GM12878 (cell line): ENCODE results near the gene MTCL3.

Source experiments
- ATAC-seq: fragments of 200-7000 bp; cut with Tn5 transposase; 3 replicates; pipeline ENCODE4 v1.9.1; 2020; ENCODE audit warnings: mild to moderate bottlenecking, moderate library complexity
- BruUV-seq: library from RNA; stranded (reverse); fragments of 400-500 nt; replicated peaks from 2 replicates; lab custom pipeline; 2021; lab: Mats Ljungman, UMichigan
- CTCF ChIA-PET: fragments of 300-600 bp; sonication (Branson Sonifier 250); formaldehyde crosslinking; extraction: SDS; loops from one replicate; lab custom pipeline; 2021; ENCODE audit warnings: inconsistent platforms; lab: Yijun Ruan, JAX
- POLR2A ChIA-PET: fragments of 350-600 bp; formaldehyde crosslinking; extraction: SDS; loops from one replicate; lab custom pipeline; 2021; ENCODE audit warnings: inconsistent platforms; lab: Charles Lee
- RAD21 ChIA-PET: fragments of 300-600 bp; sonication (Branson Sonifier 250); formaldehyde crosslinking; loops from one replicate; lab custom pipeline; 2023; ENCODE audit warnings: antibody characterized with exemption; ENCODE audit not compliant: unreplicated experiment; lab: Charles Lee
- SMC1A ChIA-PET: fragments of 300-600 bp; sonication (Branson Sonifier 250); formaldehyde crosslinking; loops from one replicate; lab custom pipeline; 2023; ENCODE audit not compliant: unreplicated experiment, uncharacterized antibody; lab: Charles Lee
- DNase-seq: peaks from one replicate; pipeline ENCODE4 v3.0.0-alpha.2; 2011; ENCODE audit warnings: low read depth, low spot score
- FAIRE-seq: peaks from 3 replicates; lab custom pipeline; 2011; peaks lifted over from hg19 to GRCh38; lab: Jason Lieb, UNC
- H2AFZ ChIP-seq: 2 replicates; pipeline ENCODE4 v1.6.0; 2011; ENCODE audit warnings: low read depth, low read length, control low read depth; ENCODE audit not compliant: control insufficient read depth
- H3K27ac ChIP-seq: 2 replicates; pipeline ENCODE4 v1.5.1; 2011; ENCODE audit warnings: control low read depth; ENCODE audit not compliant: control insufficient read depth, insufficient read depth
- H3K27me3 ChIP-seq, 2 experiments: replicated peaks in 1 of 2; 2 replicates each; pipeline versions ENCODE4 v1.6.0 to v1.6.1; 2011; ENCODE audit warnings: low read length in 1 of 2; ENCODE audit not compliant: control insufficient read depth in 2 of 2, insufficient read depth in 2 of 2
- H3K36me3 ChIP-seq, 2 experiments: 2 replicates each; pipeline ENCODE4 v1.5.1; 2011; ENCODE audit warnings: low read length in 1 of 2; ENCODE audit not compliant: control insufficient read depth in 2 of 2, insufficient read depth in 2 of 2
- H3K4me1 ChIP-seq: 2 replicates; pipeline ENCODE4 v1.6.1; 2011; ENCODE audit warnings: mild to moderate bottlenecking, low read length, moderate library complexity, mixed read lengths; ENCODE audit not compliant: control insufficient read depth, insufficient read depth
- H3K4me2 ChIP-seq: 2 replicates; pipeline ENCODE4 v1.6.0; 2011; ENCODE audit warnings: control low read depth; ENCODE audit not compliant: control insufficient read depth, insufficient read depth
- H3K4me3 ChIP-seq: fragments of 200-600 bp; sonication (generic); 2 replicates; pipeline ENCODE4 v1.5.1; 2016
- H3K79me2 ChIP-seq: 2 replicates; pipeline ENCODE4 v1.6.0; 2011; ENCODE audit warnings: low read length; ENCODE audit not compliant: control insufficient read depth, insufficient read depth
- H3K9ac ChIP-seq: 2 replicates; pipeline ENCODE4 v1.8.0; 2011; ENCODE audit warnings: low read length, control low read depth, mixed read lengths; ENCODE audit not compliant: control insufficient read depth, insufficient read depth
- H3K9me3 ChIP-seq: replicated peaks from 3 replicates; pipeline ENCODE4 v1.5.1; 2011; ENCODE audit warnings: mild to moderate bottlenecking, low read length; ENCODE audit not compliant: control insufficient read depth, insufficient read depth
- H4K20me1 ChIP-seq: 2 replicates; pipeline ENCODE4 v1.6.0; 2011; ENCODE audit not compliant: control insufficient read depth, insufficient read depth
- BACH1 ChIP-seq: fragments of 450-650 bp; IDR thresholded peaks from 2 replicates; pipeline ENCODE4 v1.6.1; 2017; ENCODE audit warnings: mild to moderate bottlenecking, borderline replicate concordance
- CBFB ChIP-seq: IDR thresholded peaks from 2 replicates; pipeline ENCODE4 v1.6.1; 2016; ENCODE audit warnings: antibody characterized with exemption, low read depth
- IRF4 ChIP-seq: IDR thresholded peaks from 2 replicates; pipeline ENCODE4 v1.6.1; 2011; ENCODE audit warnings: low read depth, low read length
- KAT2A ChIP-seq: conservative IDR thresholded peaks from 2 replicates; pipeline ENCODE4 v1.6.1; 2011; ENCODE audit warnings: low read depth, low read length; ENCODE audit not compliant: control insufficient read depth
- MAX ChIP-seq: IDR thresholded peaks from 2 replicates; pipeline ENCODE4 v1.6.1; 2012; ENCODE audit warnings: low read depth, low read length, improper control_type of control experiment
- NR2C1 ChIP-seq: fragments of 450-650 bp; IDR thresholded peaks from 2 replicates; pipeline ENCODE4 v1.6.1; 2017; ENCODE audit warnings: antibody characterized with exemption, mild to moderate bottlenecking, moderate library complexity
- NR2C2 ChIP-seq: IDR thresholded peaks from 2 replicates; pipeline ENCODE4 v1.6.1; 2011; ENCODE audit warnings: borderline replicate concordance, low read depth; ENCODE audit not compliant: control insufficient read depth, insufficient read length
- PAX8 ChIP-seq: fragments of 450-650 bp; IDR thresholded peaks from 2 replicates; pipeline ENCODE4 v1.6.1; 2017; ENCODE audit warnings: mild to moderate bottlenecking, moderate library complexity
- PBX3 ChIP-seq: IDR thresholded peaks from 2 replicates; pipeline ENCODE4 v1.6.1; 2011; ENCODE audit warnings: mild to moderate bottlenecking, low read depth, low read length, moderate library complexity; ENCODE audit not compliant: insufficient replicate concordance
- RB1 ChIP-seq: fragments of 450-650 bp; formaldehyde crosslinking; IDR thresholded peaks from 2 replicates; pipeline ENCODE4 v1.6.1; 2017; ENCODE audit warnings: mild to moderate bottlenecking, borderline replicate concordance
- SUZ12 ChIP-seq: fragments of 200-600 bp; sonication (generic); IDR thresholded peaks from one replicate; pipeline ENCODE4 v1.6.1; 2018; ENCODE audit warnings: antibody characterized with exemption, mild to moderate bottlenecking; ENCODE audit not compliant: unreplicated experiment
- TCF7 ChIP-seq: IDR thresholded peaks from 2 replicates; pipeline ENCODE4 v1.6.1; 2014; ENCODE audit warnings: antibody characterized with exemption, borderline replicate concordance
- ZBTB33 ChIP-seq: fragments of 450-650 bp; IDR thresholded peaks from 2 replicates; pipeline ENCODE4 v1.6.1; 2017; ENCODE audit warnings: mild to moderate bottlenecking
- ZNF274 ChIP-seq: IDR thresholded peaks from one replicate; pipeline ENCODE4 v1.8.0; 2011; ENCODE audit not compliant: insufficient read length, insufficient read depth
- ZSCAN29 ChIP-seq: fragments of 450-650 bp; IDR thresholded peaks from 2 replicates; pipeline ENCODE4 v1.6.1; 2017; ENCODE audit warnings: mild to moderate bottlenecking, moderate library complexity
- WGBS: methylation state at CpG from one replicate; pipeline ENCODE4 v1.1.6; 2016; ENCODE audit warnings: low lambda C conversion rate; ENCODE audit not compliant: insufficient replicate concordance, insufficient coverage; ENCODE audit errors: missing lambda C conversion rate; 5-methylcytosine and 5-hydroxymethylcytosine counted together
- in situ Hi-C: fragments of 300-500 bp; cut with MboI; formaldehyde crosslinking; loops from 9 replicates; pipeline ENCODE4 v1.14.3; 2018; ENCODE audit warnings: mixed read lengths
- intact Hi-C: fragments of 100-400 bp; cut with micrococcal nuclease; formaldehyde crosslinking; loops from one replicate; pipeline ENCODE4 v1.14.2; 2022; ENCODE audit not compliant: unreplicated experiment
- TF ChIP-seq, protein P1 (sequence below): IDR thresholded peaks from 2 replicates; pipeline ENCODE4 v1.6.1; 2011; ENCODE audit warnings: low read depth, mild to moderate bottlenecking, low read length, moderate library complexity, borderline replicate concordance; ENCODE audit errors: extremely low read depth
- TF ChIP-seq, protein P2 (sequence below): IDR thresholded peaks from 2 replicates; pipeline ENCODE4 v1.6.1; 2011; ENCODE audit warnings: borderline replicate concordance, low read depth, mild to moderate bottlenecking, moderate library complexity, low read length; ENCODE audit not compliant: insufficient read depth, poor library complexity, severe bottlenecking
- TF ChIP-seq, protein P3 (sequence below): fragments of 450-650 bp; IDR thresholded peaks from 2 replicates; pipeline ENCODE4 v1.6.1; 2018; ENCODE audit warnings: mild to moderate bottlenecking, low read depth, moderate library complexity; ENCODE audit not compliant: partially characterized antibody

Gene MTCL3

GRCh38 chr6:127561660-127562059, 42.5 kb upstream of the MTCL3 start:
- BruUV-seq, result no TSS peak
- FAIRE-seq, result no peak
- ATAC-seq, result no peak
- SMC1A ChIA-PET, result no interaction called here
- Histone ChIP-seq H3K9ac (no peak overlapping the region), H3K4me1 (no peaks in the 10 kb centered on the region), H3K4me2 (no peak overlapping the region), H3K79me2 (no peaks in the 10 kb centered on the region), H3K9me3 (no peaks in the 10 kb centered on the region; the same call in 2 of the 3 replicates), H3K36me3 (no peaks in the 10 kb centered on the region), H3K27me3 (no peaks in the 10 kb centered on the region), H3K27ac (no peak overlapping the region), H3K4me3 (no peak overlapping the region), H2AFZ (no peak overlapping the region), H4K20me1 (no peaks in the 10 kb centered on the region)
- intact Hi-C loops (no loop called here), in situ Hi-C loops (no loop called here)
- DNase-seq, result no peak
- POLR2A ChIA-PET, result no interaction called here
- CTCF ChIA-PET, result no interaction called here
- 0% methylated on average over 1 of the region's 1 CpG for WGBS
- RAD21 ChIA-PET, result no interaction called here
- TF ChIP-seq, protein P1, sequence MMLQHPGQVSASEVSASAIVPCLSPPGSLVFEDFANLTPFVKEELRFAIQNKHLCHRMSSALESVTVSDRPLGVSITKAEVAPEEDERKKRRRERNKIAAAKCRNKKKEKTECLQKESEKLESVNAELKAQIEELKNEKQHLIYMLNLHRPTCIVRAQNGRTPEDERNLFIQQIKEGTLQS, result no peak
- TF ChIP-seq NR2C2, result no peak
- no peak for TF ChIP-seq NR2C1
- TF ChIP-seq IRF4, result no peak
- TF ChIP-seq PAX8, result no peak
- TF ChIP-seq RB1, result no peak
- TF ChIP-seq, protein P2, sequence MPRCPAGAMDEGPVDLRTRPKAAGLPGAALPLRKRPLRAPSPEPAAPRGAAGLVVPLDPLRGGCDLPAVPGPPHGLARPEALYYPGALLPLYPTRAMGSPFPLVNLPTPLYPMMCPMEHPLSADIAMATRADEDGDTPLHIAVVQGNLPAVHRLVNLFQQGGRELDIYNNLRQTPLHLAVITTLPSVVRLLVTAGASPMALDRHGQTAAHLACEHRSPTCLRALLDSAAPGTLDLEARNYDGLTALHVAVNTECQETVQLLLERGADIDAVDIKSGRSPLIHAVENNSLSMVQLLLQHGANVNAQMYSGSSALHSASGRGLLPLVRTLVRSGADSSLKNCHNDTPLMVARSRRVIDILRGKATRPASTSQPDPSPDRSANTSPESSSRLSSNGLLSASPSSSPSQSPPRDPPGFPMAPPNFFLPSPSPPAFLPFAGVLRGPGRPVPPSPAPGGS, result no peak
- no peak for TF ChIP-seq ZBTB33
- TF ChIP-seq BACH1, result no peak
- no peak for TF ChIP-seq CBFB
- TF ChIP-seq MAX, result no peak
- TF ChIP-seq, protein P3, sequence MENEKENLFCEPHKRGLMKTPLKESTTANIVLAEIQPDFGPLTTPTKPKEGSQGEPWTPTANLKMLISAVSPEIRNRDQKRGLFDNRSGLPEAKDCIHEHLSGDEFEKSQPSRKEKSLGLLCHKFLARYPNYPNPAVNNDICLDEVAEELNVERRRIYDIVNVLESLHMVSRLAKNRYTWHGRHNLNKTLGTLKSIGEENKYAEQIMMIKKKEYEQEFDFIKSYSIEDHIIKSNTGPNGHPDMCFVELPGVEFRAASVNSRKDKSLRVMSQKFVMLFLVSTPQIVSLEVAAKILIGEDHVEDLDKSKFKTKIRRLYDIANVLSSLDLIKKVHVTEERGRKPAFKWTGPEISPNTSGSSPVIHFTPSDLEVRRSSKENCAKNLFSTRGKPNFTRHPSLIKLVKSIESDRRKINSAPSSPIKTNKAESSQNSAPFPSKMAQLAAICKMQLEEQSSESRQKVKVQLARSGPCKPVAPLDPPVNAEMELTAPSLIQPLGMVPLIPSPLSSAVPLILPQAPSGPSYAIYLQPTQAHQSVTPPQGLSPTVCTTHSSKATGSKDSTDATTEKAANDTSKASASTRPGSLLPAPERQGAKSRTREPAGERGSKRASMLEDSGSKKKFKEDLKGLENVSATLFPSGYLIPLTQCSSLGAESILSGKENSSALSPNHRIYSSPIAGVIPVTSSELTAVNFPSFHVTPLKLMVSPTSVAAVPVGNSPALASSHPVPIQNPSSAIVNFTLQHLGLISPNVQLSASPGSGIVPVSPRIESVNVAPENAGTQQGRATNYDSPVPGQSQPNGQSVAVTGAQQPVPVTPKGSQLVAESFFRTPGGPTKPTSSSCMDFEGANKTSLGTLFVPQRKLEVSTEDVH, result no peak
- TF ChIP-seq ZSCAN29, result no peak
- no peak for TF ChIP-seq TCF7
- TF ChIP-seq PBX3, result no peak
- TF ChIP-seq KAT2A, result no peak
- no peak for TF ChIP-seq SUZ12
- TF ChIP-seq ZNF274, result no peak
